Common myeloid progenitor, CD34-positive (primary cell): ENCODE measurements around the gene DLST.

Experiments used
- CTCF ChIA-PET: fragments of 350-600 bp; sonication (Branson Sonifier 250); formaldehyde crosslinking; loops from one replicate; lab custom pipeline; 2021; ENCODE audit warnings: antibody characterized with exemption; lab: Charles Lee
- POLR2A ChIA-PET: fragments of 350-600 bp; sonication (Branson Sonifier 250); formaldehyde crosslinking; loops from one replicate; lab custom pipeline; 2021; ENCODE audit warnings: antibody characterized with exemption; lab: Charles Lee
- DNase-seq, 3 donors: peaks; one replicate each; pipeline versions ENCODE4 v3.0.0 to v3.0.0-alpha.2; 2013
- H3K27ac ChIP-seq, 2 experiments: 1 replicate in 1 of 2; 2 replicates in 1 of 2; pipeline ENCODE4 v1.7.0; 2013; ENCODE audit warnings: inconsistent platforms in 2 of 2, low read length in 2 of 2, mild to moderate bottlenecking in 2 of 2, low read depth in 1 of 2, moderate library complexity in 1 of 2; ENCODE audit not compliant: severe bottlenecking in 2 of 2, insufficient read depth in 1 of 2, poor library complexity in 1 of 2
- H3K27me3 ChIP-seq, 5 experiments: replicated peaks in 2 of 5; 1 replicate in 3 of 5; 2 replicates in 2 of 5; pipeline versions ENCODE4 v1.6.1 to v1.7.0; 2013; ENCODE audit warnings: low read length in 4 of 5, mild to moderate bottlenecking in 2 of 5, moderate library complexity in 2 of 5, inconsistent platforms in 1 of 5; ENCODE audit not compliant: insufficient read depth in 5 of 5, control insufficient read depth in 4 of 5
- H3K36me3 ChIP-seq, 4 experiments: 1 replicate in 2 of 4; 2 replicates in 2 of 4; pipeline versions ENCODE4 v1.6.1 to v1.7.0; 2013; ENCODE audit warnings: low read length in 3 of 4, control low read depth in 1 of 4, mild to moderate bottlenecking in 1 of 4; ENCODE audit not compliant: control insufficient read depth in 4 of 4, insufficient read depth in 4 of 4
- H3K4me1 ChIP-seq, 4 experiments: 1 replicate in 3 of 4; 2 replicates in 1 of 4; pipeline versions ENCODE4 v1.6.1 to v1.7.1; 2013; ENCODE audit warnings: low read length in 3 of 4, mild to moderate bottlenecking in 3 of 4, control low read depth in 1 of 4, inconsistent platforms in 1 of 4, moderate library complexity in 1 of 4; ENCODE audit not compliant: control insufficient read depth in 4 of 4, insufficient read depth in 4 of 4; ENCODE audit errors: control extremely low read depth in 1 of 4
- H3K4me3 ChIP-seq, 7 experiments: 1 replicate in 4 of 7; 2 replicates in 3 of 7; pipeline versions ENCODE4 v1.5.1 to v1.7.0; 2013; ENCODE audit warnings: mild to moderate bottlenecking in 7 of 7, low read length in 6 of 7, moderate library complexity in 6 of 7, inconsistent platforms in 2 of 7, low read depth in 2 of 7, control low read depth in 1 of 7; ENCODE audit not compliant: insufficient read depth in 4 of 7, control insufficient read depth in 1 of 7; ENCODE audit errors: extremely low read depth in 1 of 7
- H3K9me3 ChIP-seq, 5 experiments: 1 replicate in 4 of 5; 2 replicates in 1 of 5; pipeline versions ENCODE4 v1.6.1 to v1.7.1; 2013; ENCODE audit warnings: low read length in 4 of 5, mild to moderate bottlenecking in 2 of 5, inconsistent platforms in 1 of 5, low read depth in 1 of 5, moderate library complexity in 1 of 5; ENCODE audit not compliant: control insufficient read depth in 4 of 5, insufficient read depth in 2 of 5; ENCODE audit errors: control extremely low read depth in 1 of 5
- WGBS: methylation state at CpG from one replicate; pipeline ENCODE4 v1.1.5; 2013; ENCODE audit not compliant: insufficient coverage; 5-methylcytosine and 5-hydroxymethylcytosine counted together

Gene DLST

DNA sequence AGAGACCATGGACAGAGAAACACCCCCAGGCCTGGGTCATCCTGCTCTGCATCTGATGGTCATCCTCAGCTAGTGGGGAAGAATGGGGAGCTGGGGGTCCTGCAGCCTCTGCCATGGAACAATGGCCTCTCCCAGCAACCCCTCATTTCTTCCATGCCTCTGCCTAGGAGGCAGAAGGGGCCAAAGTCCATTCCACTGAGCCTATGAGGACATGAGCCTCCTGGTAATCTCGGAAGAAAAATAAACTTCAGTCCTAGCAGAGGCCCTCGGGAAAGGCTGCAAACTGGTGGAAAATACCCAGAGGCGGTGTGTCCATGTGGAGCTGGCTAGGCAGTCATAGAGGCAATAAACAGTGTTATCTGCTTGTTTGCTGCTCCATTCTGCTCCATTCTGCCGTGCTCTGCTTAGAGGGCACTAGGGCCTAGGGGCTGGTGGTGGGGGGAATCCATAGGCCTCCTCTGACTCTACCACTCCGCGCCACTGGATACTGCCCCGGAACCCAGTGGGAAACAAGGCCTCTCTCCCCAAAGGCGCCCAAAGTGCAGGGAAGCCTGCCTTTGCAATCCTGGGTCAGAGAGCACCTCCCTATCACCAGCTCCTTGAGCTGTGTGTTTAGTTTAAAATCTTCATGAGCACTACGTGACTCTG, 69.2 kb downstream of the DLST start:
- POLR2A ChIA-PET, result no interaction called here
- Histone ChIP-seq H3K27ac (no peak overlapping the region), H3K27me3 (peaks cover 0 to 15% (median 0%) of the 10 kb centered on the region in 5 experiments), H3K9me3 (no peaks in the 10 kb centered on the region), H3K4me3 (no peak overlapping the region), H3K36me3 (no peaks in the 10 kb centered on the region), H3K4me1 (peaks cover 0 to 59% (median 30%) of the 10 kb centered on the region in 4 experiments)
- CTCF ChIA-PET, result interaction anchor here (1.3 to 4.8 kb wide), 2 partner anchors 9 to 18 kb away, joined by 3 to 22 read pairs; no protein-coding TSS in a partner anchor
- DNase-seq, result no peak
- 100% methylated on average over 8 of the region's 9 CpGs for WGBS

- Histone ChIP-seq H3K4me3 (peak overlapping the region in 1 of 7 experiments; percentile 16), H3K27ac (no peak overlapping the region), H3K36me3 (no peaks in the 10 kb centered on the region), H3K4me1 (peaks cover 0 to 52% (median 26%) of the 10 kb centered on the region in 4 experiments), H3K27me3 (peaks cover 0 to 17% (median 0%) of the 10 kb centered on the region in 5 experiments), H3K9me3 (no peaks in the 10 kb centered on the region)
- POLR2A ChIA-PET, result no interaction called here
- DNase-seq, result no peak
- CTCF ChIA-PET, result interaction anchor here (1.3 to 4.8 kb wide), 4 partner anchors 10 to 50 kb away, joined by 3 to 22 read pairs (median 3); no protein-coding TSS in a partner anchor
- WGBS, result 39% methylated on average over 10 of the region's 15 CpGs
These were observed 69.9 kb downstream of the DLST start for GRCh38 chr14:74951443-74952179.

DNA sequence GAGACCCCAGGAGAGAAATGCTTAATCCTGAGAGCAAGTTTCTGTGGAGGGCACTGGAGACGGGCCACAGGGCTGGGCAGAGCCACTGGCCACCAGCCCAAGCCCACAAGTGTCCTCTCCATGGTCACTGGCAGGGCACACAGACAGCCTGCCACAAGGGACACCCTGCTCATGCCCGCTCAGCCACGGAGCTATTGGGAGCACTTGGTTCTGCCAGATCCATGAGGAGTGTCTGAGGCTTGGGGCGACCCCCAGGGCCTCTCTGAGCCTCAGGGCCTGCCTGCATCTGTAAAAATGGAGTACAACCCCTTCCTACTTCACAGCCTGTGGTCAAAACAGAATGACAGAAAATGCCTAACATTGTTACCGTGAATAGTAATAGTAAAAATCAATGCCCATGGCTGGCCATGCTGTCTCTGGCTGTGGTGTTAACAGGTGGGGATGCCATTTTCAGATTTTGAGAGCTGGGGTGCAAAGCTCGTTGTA, 70.5 kb downstream of the DLST start:
- ChIA-PET POLR2A (no interaction called here), CTCF (interaction anchor here (1.3 to 4.8 kb wide), 4 partner anchors 11 to 50 kb away, joined by 3 to 22 read pairs (median 3); no protein-coding TSS in a partner anchor)
- DNase-seq, result no peak
- Histone ChIP-seq H3K4me1 (peaks cover 0 to 48% (median 26%) of the 10 kb centered on the region in 4 experiments), H3K4me3 (no peak overlapping the region), H3K27ac (no peak overlapping the region), H3K36me3 (no peaks in the 10 kb centered on the region), H3K9me3 (no peaks in the 10 kb centered on the region), H3K27me3 (peaks cover 0 to 17% (median 0%) of the 10 kb centered on the region in 5 experiments)
- WGBS, result 95% methylated on average over 5 of the region's 6 CpGs

- ChIA-PET POLR2A (no interaction called here), CTCF (interaction anchor here (1.3 to 4.8 kb wide), 6 partner anchors 8 to 49 kb away, joined by 3 to 22 read pairs (median 6); no protein-coding TSS in a partner anchor)
- Histone ChIP-seq H3K4me1 (peaks cover 0 to 48% (median 26%) of the 10 kb centered on the region in 4 experiments), H3K27me3 (peaks cover 0 to 17% (median 0%) of the 10 kb centered on the region in 5 experiments), H3K36me3 (no peaks in the 10 kb centered on the region), H3K27ac (no peak overlapping the region), H3K9me3 (no peaks in the 10 kb centered on the region), H3K4me3 (no peak overlapping the region)
- no peak for DNase-seq
- WGBS, result 91% methylated on average over 15 of the region's 18 CpGs
These were observed 71.2 kb downstream of the DLST start for GRCh38 chr14:74952697-74953484.
